ENCODE measurements around the gene PLEKHM3.

The PLEKHM3 gene

DNA sequence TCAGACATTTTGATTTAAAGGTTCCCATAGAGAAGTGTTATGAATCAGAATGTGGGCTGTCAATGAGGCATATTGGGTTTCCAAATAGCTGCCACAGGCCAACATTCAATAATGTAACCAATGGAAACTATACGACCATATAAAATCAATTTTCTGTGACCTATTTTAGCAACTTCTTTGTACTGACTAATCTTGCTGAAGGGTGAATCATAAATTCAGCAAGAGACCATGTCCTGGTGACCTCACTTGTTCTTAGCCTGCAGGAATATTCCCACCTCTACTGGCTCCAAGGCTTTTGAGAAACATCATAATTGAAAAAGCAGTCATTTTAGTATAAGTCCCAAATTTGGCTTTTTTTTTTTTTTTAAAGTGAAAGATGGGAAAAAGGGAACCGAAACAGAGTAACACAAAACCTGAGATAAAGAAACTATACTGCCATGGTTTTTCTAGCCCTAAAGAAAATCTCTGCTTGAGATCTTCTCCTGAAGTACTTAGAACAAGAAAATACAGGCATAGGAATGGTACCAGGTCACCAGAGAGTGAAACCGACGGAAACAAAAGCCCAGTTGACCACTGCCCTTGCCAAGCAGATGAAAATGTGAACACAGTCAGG, 32.1 kb downstream of the PLEKHM3 start:
- no peak for DNase-seq (ENCODE audit: low spot score)

DNA sequence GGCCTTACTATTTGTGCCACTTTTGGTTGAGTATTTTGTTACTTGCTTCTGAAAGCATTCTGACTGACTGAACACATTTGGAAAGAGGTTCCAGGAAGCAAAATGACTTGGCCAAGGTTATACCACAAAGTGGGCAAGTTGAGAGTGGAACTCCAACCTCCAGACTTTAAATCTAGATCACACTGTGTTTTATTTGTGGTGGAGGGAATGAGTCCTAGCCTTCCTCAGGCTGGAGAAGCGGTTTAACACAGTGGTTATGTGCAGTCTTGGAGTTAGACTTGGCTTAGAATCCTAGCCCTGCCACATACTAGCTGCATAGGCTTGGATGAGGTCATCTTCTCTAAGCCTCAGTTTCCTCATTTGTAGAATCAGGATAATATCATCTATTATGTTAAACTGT, 33.4 kb downstream of the PLEKHM3 start:
- DNase-seq (ENCODE audit: low spot score) = no peak

DNA sequence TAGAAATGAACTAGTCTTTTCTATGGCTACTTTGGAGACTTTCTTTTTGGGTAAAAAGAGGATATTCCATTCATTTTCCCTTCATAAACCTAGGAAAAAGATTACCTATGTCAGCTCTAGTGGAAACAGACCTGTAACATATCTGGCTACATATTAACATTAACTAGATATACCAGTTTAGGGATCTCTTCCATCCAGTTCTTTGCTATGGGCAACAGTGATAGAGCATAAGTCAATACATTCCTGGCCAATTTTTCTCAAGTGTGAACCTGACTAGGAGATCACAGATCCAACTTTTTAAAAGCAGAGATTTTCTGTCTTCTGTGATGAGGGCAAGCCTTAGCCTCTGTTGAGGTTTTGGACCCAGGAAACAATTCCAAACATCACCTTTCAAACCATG, 34.5 kb downstream of the PLEKHM3 start:
- no peak for DNase-seq (ENCODE audit: low spot score)

DNA sequence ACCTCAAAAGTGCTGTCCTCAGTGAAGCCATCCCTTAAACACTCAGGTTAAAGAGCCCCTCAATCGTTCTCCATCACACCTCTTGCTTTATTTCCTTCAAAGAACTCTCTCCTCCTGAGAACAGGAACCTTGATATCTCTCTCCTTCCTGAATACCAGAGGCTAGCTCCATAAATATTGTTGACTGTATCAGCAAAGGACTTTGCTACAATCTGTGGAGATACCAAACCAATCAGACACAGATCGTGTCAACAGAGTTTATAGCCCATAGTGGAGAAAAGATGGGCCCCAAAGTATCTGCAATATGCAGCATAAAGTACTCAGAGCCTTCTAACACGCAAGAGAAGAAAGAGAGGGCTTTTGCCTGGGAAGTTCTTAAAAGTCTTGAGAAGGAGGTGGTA, 36.4 kb downstream of the PLEKHM3 start:
- DNase-seq (ENCODE audit: low spot score) = no peak

DNA sequence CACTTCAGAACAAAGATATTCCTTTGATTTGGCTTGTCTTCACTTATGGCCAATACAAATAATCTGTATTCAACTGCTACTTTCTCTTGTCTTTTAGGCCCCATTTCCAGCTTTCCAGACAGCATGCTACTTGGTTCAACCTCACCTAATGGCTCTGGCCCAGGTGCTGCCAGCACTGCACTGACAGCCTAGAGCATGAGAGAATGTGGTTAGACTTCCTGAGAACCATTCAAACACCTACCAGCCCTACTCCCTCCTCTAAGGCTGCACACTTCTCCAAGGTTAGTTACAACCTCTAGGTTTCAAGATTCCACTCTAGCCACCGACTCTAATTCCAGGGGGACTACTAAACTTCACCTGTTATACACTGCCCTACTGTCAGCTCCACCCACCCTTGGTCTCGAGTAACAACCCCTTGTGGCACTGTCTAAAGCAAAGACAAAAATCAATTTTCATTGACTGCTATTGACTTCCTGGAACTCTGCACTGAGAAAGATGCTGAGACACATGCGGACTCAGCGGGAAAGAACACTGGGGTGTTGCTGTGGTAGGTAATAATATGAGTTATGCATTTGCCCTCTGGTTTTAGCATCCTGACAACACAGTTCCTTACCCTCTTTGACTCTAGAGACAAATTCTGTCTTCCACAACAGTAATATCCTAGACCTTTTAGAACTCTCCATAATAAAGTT, 38.2 kb downstream of the PLEKHM3 start:
- DNase-seq (ENCODE audit: low spot score) = no peak

DNA sequence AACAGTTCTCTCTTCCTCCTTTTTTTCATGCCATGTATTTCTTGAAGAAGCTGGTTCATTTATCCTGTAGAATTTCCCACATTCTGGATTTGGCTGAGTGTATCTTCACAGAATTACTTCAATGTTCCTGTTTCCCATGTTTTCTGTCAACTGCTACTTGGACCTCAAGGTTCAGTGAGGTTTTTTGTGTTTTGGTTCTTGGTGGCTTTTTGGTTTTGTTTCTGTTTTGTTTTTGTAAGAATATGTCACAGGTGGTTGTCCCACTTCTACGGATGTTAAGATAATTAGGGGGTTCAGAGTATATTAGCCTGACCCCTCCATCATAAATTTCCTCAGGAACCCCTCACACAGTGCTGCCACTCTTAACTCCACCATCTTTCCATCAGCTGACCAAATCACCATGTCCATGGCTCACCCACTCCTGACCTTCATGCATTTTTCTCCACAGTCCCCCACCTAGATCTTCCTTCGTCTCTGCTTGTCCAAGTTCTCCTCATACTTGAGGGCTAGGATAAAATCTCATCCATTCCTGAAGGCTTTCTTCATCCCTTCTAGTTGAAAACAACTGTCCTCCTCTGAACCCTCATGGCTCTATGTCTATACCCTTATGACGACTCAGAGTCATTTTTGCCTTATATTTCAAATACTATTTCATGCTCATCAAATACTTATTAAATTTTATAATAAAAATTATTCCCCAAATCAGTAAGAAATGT, 40.4 kb downstream of the PLEKHM3 start:
- DNase-seq (ENCODE audit: low spot score) = no peak

DNA sequence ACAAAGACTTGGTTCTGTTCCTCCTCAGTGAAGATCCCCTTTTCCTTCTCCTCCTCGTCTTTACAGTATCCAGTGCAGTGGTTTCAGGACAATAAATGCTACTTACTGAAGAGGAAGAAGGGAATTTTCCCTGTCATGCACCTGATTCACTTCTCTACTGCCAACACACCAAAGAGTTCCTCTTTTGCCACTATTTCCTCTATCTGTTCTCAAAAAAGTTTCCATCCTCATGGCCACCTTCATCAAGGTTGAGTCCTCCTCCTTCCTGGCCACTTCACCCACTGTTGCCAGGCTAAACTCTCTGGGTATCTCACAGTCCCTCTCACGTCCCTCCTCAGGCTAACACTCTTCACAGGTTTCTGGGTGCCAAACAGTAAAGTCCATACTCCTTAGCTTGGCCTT, 41.7 kb downstream of the PLEKHM3 start:
- no peak for DNase-seq (ENCODE audit: low spot score)

DNA sequence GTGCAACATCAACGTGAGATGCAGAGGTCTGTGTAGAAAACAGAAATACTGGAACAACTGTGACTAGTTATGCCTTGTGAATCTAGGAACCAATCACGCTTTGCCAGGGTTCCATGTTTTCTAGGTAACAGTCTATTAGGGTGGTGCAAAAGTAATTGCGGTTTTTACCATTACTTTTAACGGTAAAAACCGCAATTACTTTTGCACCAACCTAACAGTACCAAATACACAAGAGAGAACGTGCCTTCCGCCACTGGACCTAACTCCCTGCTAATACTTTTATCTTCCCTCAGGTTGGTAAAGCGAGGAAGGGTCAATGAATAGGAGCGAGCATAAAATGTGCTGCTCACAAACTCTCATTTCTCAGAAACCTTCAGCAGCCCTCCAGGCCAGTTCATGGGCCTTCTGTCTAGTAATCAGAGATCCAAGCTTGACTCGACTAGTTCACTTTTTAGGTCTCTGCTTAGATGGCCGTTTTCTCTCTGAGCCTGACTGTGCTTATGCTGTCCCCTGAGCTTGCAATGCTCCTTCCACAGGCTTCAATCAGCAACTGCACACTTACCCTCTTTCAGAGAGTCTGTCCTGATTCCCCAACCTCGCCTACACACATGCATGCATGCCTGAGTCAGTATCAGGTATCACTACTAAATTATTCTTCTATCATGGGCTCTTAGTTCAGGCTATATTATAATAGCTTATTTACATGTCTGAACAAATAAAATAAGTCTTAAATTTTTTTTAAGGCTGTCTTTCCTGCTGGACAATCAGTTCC, 47.0 kb downstream of the PLEKHM3 start:
- DNase-seq (ENCODE audit: low spot score) = no peak

DNA sequence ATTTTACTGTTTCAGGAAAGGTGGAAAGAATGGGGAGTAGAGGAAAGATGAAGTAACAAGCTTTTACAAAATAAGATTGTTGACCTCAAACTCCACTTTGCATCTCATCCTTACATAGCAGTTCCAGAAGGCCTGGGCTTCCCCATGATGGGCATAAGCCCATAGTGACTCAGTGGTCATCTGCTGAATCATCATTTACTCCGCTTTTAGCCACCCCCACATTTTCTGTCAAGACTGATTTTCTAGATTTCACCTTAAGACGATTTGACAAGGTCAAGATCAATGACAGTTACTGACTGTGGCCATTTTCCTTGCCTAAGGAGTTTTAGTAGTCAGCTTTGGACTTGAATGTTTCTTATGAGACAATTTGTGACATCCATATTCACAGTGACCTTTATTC, 49.4 kb downstream of the PLEKHM3 start:
- DNase-seq (ENCODE audit: low spot score) = no peak

DNA sequence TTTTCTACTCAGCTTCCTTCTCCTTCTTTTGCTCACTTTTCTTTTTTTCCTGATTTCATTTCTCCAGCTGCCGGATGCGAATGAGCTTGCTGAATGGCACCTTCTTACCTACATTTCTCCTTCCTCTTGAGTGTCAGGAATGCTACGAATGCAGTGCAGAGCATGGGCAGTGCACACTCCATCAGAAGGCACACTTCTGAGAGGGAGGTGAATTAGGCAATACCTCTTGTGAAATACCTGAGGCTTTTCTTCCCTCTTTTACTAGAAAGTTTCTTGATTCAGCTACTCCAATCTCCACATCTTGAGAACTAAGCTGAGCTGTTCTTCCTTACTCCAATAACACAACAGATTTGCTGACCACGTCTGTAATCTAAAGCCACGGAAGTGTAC, 51.1 kb downstream of the PLEKHM3 start:
- no peak for DNase-seq (ENCODE audit: low spot score)

DNA sequence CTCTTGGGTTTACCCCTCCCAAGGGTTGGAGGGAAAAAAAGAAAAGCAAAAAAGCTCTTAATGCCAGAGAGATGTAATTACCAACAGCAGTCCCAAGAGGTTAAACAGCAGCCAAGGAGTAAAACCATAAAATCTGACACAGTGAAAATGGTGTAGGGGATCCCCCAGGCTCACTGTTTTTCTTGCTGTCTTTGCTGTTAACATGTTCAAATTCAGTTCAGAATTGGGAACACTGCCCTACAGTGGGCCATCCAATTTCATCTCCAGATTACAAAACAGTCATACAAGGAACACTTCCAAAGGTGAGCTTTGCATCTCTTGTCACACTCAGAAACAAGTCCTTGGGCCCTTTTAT, 54.5 kb downstream of the PLEKHM3 start:
- DNase-seq (ENCODE audit: low spot score) = no peak

DNA sequence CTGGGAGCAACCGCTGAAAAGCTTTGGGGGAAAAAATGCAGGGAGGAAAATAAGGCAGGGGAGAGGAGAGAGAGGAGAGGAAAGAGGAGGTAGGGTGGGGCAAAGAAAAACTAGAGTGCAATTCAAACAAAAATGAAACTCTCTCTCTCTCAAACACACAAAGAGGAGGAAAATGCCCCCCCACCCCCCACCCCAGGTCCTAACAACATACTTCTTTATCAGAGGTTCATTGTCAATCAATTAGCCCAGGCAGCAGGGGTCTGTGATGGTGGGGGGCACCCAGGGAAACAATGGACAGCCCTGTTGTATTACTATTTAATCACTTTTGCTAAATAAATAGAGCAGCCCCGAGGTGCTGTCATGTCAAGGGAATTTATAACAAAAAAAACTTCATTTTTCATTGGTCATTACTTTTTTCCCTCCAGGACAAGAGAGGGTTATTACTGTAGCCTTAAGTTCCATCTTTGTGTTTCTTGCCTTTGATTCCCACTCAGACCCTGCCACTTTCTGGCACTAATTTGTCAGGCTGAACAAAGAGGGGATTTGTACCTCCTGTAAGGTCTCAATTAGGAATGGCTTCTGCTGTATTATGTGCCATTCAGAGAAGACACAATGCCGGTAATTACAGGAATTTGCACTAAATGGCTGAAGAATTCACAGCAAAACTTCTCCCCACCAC, 55.0 kb downstream of the PLEKHM3 start:
- no peak for DNase-seq (ENCODE audit: low spot score)

DNA sequence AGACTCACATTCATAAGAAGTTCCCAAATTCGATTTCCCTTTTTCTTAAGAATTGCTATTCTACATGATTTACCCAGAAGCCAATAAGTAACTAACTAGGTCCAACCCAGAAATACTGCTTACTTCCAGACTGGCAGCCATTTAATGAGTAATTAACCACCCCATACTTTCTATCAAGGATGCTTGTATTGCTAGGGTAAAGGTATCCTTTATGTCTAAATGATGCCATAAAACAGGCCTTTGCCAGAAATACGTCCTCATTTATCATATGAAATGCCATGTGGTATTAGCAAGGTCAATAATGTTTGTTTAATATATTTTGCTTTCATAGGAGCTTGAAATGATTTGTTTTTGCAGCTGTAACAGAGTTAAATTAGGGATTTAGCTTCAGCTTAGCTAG, 56.1 kb downstream of the PLEKHM3 start:
- no peak for DNase-seq (ENCODE audit: low spot score)

DNA sequence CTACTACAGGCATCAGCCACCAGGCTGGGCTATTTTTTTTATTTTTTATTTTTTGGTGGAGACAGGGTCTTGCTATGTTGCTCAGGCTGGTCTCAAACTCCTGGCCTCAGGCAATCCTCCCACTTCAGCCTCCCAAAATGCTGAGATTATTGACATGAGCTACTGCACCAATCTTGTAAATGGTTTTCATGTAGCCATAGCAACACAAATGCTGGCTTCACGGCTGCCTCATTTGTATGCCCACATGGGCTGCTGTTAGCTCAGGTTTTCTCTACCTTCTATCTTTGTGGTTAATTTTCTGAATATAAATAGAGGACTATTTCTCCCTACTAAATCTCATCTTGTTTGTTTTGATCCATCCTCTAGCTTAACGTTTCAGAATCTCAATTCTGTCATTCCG, 58.2 kb downstream of the PLEKHM3 start:
- DNase-seq (ENCODE audit: low spot score) = no peak

DNA sequence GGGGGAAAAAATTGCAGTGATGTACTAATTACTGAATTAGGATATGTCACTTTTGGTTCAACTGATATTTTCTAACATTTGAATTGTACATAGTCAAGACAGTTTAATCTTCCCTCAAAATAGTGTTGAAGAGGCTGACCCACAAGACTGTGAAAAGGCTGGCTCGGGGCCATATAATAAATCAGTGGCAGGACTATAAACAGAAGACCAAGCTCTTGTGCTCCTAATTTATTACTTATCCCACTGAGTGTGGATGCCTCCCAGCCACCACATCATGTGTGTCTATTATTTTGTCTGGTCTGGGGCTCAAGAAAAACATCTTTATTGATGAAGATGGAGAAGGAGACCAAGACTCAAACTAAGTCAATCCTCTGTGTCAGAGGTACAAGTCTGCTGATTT, 64.4 kb downstream of the PLEKHM3 start:
- DNase-seq (ENCODE audit: low spot score) = no peak

DNA sequence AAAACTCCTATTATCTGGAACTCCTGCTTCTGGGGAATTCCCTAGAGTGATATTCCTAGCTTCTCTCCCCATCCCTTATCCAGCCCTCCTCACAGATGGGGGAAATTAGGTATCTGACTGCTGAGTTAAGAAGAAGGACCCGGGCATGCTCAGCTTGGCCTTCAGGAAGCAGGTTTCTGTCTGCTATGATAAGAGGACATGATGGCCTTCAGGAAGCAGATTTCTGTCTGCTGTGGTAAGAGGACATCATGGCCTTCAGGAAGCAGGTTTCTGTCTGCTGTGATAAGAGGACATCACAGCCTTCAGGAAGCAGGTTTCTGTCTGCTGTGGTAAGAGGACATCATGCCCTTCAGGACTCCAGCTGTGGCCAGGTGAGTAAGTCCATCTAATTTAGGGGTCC, 65.2 kb downstream of the PLEKHM3 start:
- DNase-seq (ENCODE audit: low spot score) = no peak

DNA sequence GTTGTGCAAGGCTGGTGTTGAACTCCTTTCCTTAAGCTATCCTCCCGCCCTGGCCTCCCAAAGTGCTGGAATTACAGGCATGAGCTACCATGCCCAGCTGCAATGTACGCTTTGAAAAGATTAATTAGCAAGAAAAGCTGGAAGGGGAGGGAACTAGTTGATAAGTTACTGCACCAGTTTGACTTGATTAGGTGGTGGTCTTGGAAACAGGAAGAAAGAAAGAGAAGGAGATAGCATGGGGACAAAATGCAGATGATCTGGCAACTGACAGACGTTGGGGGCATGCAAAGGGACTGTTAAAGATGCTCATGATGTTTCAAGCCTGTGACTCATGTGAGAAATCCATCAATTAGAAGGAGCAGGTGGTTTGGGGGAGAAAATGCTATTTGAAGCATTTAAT, 68.6 kb downstream of the PLEKHM3 start:
- no peak for DNase-seq (ENCODE audit: low spot score)

DNA sequence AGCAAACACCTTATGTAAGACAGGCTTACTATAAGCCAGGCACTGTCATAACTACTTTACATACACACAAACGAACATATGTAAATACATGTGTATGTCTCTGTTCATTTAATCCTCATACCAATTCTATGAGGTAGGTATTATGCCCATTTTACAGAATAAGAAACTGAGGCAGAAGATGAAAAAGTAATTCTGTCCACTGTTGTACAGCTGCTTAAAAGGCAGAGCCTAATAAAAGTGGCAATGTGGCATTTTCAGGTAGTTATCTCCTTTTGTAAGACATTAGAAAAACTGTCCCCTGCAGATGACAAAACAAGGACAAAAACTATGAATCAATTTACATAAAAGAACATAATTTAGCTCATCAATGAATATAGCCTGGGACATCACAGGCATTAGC, 69.9 kb downstream of the PLEKHM3 start:
- DNase-seq (ENCODE audit: low spot score) = no peak

DNA sequence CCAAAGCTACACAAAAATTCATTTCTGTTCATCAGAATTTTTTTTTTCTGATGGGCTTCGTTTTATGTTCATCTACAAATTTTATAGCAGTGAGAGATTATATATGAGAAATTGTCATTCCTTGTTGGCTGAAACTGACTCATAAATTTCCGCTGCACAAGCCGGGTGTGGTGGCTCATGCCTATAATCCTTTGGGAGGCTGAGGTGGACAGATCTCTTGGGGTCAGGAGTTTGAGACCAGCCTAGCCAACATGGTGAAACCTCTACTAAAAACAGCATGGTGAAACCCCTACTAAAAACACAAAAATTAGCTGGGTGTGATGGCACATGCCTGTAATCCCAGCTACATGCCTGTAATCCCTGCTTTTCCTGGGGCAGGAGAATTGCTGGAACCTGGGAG, 72.0 kb downstream of the PLEKHM3 start:
- DNase-seq (ENCODE audit: low spot score) = no peak

DNA sequence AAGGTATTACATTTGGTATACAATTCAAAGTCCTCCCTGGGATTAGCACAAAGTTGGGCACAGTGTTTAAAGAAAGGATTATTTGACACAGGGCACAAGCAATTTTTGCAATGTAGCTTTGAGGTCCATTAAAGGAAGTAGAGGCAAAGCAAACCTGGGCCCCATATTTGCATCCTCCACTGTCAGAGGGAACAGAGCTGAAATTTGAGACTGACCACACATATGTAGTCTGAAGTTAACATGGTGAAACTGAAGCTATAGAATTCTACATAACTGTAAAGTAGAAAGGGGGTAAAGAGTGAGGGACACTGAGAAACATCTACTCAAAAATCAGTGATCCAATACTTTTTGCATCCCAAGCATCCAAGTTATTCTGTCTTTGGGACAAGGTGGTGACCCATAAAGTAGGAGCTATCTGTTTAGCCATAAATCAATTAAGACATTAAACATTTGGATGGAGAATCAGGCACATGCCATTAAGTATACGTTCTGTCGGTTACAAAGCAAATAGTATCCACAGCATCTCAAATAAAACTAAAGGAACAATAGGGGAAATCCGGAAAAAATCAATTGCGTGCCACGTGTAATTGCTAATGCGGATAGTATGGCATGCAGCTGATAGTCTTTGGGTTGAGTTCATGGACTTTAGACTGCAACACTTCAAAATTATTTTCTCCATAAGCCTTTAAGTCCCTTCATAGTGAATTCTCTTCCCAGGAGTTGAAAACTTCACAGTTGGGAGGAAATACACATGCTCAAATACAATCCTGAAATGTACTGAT, 72.6 kb downstream of the PLEKHM3 start:
- no peak for DNase-seq (ENCODE audit: low spot score)

DNA sequence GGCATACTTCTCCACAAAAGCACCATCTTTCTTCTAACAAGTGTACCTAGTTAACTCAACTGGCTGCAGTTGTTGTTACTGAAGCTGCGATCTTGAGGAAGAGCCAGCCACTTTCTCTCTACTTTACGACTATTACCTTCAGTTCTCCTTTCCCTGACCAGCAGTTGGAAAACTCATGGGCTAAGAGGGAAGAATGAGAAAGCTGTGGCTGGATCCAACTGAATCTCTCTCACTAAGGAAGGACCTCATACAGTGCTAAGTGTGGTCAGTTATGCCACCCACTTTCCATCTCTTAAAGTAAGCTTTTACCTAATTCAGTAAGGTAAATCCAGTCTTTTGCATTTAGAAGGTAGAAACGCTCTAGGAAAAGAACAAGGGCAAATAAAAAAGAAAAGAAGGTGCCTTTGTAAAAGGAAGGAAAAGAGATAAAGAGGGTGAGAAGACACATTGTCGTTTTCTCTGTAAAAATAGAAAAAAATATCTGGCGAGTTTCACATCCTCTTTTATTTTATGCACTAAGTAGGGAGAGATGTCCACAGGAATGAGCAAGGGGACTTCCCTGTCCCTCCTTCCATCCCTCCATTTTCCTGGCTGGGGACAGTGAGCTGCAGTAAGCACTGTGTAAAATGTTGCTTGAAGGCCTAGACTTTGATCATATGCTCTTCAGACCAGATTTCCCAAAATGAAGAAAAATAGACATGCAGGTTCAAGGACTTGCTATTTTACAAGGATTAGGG, 73.4 kb downstream of the PLEKHM3 start:
- DNase-seq (ENCODE audit: low spot score) = no peak

Measured in HuH-7.5 (cell line).